ENCODE data around the gene EFL1.
"Not testable (repeated sequence)": the region's sequence is repeated elsewhere in the genome, so short reads cannot be mapped to it uniquely, and the experiment has no call there.

Gene EFL1

GRCh38 chr15:82275410-82275809, 12.9 kb upstream of the EFL1 start:
- no peak for DNase-seq

GRCh38 chr15:82272154-82272553, 9.6 kb upstream of the EFL1 start:
- DNase-seq: no peak

GRCh38 chr15:82268454-82268853, 5.9 kb upstream of the EFL1 start:
- DNase-seq: not testable (repeated sequence)

- not testable (repeated sequence) for DNase-seq
Measured at GRCh38 chr15:82267137-82267536, 4.6 kb upstream of the EFL1 start.

GRCh38 chr15:82263350-82263749, 816 bp upstream of the EFL1 start:
- peak; percentile 66 for DNase-seq

- DNase-seq: peak; percentile 4
Measured at GRCh38 chr15:82261566-82262421, 740 bp downstream of the EFL1 start.

- DNase-seq: not testable (repeated sequence)
Measured at GRCh38 chr15:82248261-82248660, 14.3 kb downstream of the EFL1 start.

GRCh38 chr15:82245956-82246355, 16.6 kb downstream of the EFL1 start:
- not testable (repeated sequence) for DNase-seq

- not testable (repeated sequence) for DNase-seq
Measured at GRCh38 chr15:82243644-82244043, 18.9 kb downstream of the EFL1 start.

- DNase-seq: not testable (repeated sequence)
Measured at GRCh38 chr15:82241836-82242499, 20.6 kb downstream of the EFL1 start.

- no peak for DNase-seq
Measured at GRCh38 chr15:82239685-82240391, 22.7 kb downstream of the EFL1 start.

GRCh38 chr15:82237944-82238534, 24.5 kb downstream of the EFL1 start:
- DNase-seq: not testable (repeated sequence)

- no peak for DNase-seq
Measured at GRCh38 chr15:82231842-82232241, 30.7 kb downstream of the EFL1 start.

- DNase-seq: no peak
Measured at GRCh38 chr15:82231233-82231632, 31.3 kb downstream of the EFL1 start.

GRCh38 chr15:82228750-82229149, 33.8 kb downstream of the EFL1 start:
- DNase-seq: no peak

GRCh38 chr15:82221535-82221934, 41.0 kb downstream of the EFL1 start:
- DNase-seq: not testable (repeated sequence)

GRCh38 chr15:82216092-82216491, 46.4 kb downstream of the EFL1 start:
- not testable (repeated sequence) for DNase-seq

GRCh38 chr15:82212201-82212600, 50.3 kb downstream of the EFL1 start:
- not testable (repeated sequence) for DNase-seq

- DNase-seq: not testable (repeated sequence)
Measured at GRCh38 chr15:82210066-82210597, 52.4 kb downstream of the EFL1 start.

GRCh38 chr15:82204575-82204974, 58.0 kb downstream of the EFL1 start:
- DNase-seq: not testable (repeated sequence)

GRCh38 chr15:82197733-82198594, 64.6 kb downstream of the EFL1 start:
- peak; percentile 32 for DNase-seq

- DNase-seq: no peak
Measured at GRCh38 chr15:82196353-82196752, 66.2 kb downstream of the EFL1 start.
